GF-D8 (cell line): ENCODE data around the gene PILRB.
"Not testable (repeated sequence)": the region's sequence is repeated elsewhere in the genome, so short reads cannot be mapped to it uniquely, and the experiment has no call there.

Experiments used
- DNase-seq: peaks from one replicate; lab custom pipeline; 2025; lab: John Stamatoyannopoulos, UW

PILRB gene

DNA sequence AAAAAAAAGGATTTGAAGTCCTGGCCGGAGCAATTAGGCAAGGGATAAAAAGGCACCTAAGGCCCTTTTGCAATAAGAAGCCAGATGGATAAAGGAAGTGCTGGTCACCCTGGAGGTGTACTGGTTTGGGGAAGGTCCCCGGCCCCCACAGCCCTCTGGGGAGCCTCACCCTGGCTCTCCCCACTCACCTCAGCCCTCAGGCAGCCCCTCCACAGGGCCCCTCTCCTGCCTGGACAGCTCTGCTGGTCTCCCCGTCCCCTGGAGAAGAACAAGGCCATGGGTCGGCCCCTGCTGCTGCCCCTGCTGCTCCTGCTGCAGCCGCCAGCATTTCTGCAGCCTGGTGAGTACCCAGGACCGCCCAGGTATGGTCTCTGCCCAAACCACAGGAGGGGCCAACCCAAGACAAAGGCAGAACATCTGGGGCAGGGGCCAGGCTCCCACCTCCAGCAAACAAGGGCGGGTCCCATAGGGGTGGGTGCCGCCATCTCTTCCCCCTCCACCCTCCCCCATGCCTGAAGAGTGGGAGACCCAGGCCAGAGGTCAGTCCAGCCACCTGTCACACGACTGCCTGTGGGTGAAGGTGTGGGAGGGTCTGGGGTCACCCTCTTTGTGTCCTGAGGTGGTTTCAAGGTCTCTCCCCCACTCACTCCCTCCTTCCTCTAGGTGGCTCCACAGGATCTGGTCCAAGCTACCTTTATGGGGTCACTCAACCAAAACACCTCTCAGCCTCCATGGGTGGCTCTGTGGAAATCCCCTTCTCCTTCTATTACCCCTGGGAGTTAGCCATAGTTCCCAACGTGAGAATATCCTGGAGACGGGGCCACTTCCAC, at the start of gene PILRB:
Gene PILRB (plus strand): TSS at position 91 of the 830 bp plus-strand sequence. CDS start 186 bp downstream, at position 277.
- DNase-seq = no peak

DNA sequence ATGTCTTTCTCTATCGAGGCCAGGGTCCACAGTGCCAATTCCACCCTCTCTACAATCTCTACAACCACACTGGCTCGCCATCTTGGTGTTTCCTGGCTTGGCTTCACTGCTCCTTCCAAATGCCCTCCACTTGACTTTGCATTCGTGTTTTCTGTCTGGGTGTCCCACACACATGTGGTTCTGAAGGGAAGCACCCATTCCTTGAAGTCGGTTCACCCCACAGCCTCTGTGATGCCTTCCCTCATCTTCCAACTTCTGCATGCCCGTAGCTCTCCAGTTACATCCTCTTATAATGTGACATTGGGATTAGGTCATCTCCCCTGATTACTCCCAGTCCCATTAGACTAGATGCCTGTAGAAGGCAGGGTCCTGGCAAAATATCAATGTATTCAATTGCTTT, 39.6 kb upstream of the PILRB start:
- not testable (repeated sequence) for DNase-seq

DNA sequence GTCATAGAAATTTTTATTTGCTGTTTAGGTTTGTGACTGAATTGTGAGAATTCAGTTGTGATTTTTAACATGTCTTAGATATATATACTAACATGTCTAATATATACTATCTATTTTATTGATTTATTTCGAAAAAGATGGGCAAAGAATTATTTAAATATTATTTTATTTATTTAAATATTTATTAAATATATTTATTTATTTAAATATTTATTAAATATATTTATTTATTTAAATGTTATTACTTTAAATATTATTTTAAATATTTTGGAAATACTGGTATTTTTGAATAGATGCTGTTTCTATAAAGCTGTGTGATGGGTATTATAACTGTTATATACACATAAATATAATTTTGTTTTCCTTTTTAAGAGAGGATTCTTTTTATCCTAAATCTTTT, 36.3 kb upstream of the PILRB start:
- not testable (repeated sequence) for DNase-seq

DNA sequence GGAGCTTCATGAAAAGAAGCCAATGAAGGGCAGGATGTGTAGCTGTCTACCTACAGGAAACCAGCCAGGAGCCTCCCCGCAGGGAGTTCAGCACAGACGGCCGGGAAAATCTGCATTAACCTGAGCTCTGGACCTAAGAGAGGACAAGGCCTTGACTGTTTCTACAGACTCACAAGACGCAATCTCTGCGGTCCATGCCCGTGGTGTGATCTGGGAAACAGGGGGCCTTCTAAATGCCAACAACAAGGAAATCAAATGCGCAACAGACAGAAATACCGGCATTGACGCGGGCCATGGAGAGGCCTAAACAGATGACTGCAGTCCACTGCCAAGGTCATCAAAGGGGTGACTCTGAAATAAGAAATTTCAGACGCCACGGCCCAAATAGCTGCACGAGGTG, 33.7 kb upstream of the PILRB start:
- not testable (repeated sequence) for DNase-seq

DNA sequence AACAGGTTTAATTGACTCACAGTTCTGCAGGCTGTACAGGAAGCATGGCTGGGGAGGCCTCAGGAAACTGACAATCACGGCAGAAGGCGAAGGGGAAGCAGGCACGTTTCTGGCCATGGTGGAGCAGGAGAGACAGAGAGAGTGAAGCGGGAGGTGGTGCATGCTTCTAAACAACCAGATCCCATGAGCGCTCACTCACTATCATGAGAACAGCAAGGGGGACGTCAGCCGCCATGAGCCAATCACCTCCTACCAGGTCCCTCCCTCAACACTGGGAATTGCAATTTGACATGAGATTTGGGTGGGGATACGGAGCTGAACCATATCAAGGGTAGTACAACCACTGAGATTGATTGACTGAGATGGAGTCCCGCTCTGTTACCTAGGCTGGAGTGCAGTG, 32.2 kb upstream of the PILRB start:
- DNase-seq = not testable (repeated sequence)

DNA sequence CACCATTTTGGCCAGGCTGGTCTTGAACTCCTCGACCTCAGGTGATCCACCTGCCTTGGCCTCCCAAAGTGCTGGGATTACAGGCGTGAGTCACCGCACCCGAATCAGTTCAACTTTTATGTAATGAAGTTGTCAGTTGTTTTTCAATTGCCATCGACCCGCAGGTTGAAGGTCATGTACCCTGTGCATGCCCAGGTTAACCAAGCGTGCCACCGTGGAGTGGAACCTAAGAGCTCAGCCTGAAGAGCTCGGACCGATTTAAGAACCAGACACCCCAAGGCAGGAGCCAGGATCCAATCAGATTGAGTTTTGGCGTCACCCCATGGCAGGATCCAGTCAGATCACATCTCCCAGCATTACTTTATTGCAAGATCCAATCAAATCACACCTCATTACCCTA, 31.0 kb upstream of the PILRB start:
- not testable (repeated sequence) for DNase-seq

DNA sequence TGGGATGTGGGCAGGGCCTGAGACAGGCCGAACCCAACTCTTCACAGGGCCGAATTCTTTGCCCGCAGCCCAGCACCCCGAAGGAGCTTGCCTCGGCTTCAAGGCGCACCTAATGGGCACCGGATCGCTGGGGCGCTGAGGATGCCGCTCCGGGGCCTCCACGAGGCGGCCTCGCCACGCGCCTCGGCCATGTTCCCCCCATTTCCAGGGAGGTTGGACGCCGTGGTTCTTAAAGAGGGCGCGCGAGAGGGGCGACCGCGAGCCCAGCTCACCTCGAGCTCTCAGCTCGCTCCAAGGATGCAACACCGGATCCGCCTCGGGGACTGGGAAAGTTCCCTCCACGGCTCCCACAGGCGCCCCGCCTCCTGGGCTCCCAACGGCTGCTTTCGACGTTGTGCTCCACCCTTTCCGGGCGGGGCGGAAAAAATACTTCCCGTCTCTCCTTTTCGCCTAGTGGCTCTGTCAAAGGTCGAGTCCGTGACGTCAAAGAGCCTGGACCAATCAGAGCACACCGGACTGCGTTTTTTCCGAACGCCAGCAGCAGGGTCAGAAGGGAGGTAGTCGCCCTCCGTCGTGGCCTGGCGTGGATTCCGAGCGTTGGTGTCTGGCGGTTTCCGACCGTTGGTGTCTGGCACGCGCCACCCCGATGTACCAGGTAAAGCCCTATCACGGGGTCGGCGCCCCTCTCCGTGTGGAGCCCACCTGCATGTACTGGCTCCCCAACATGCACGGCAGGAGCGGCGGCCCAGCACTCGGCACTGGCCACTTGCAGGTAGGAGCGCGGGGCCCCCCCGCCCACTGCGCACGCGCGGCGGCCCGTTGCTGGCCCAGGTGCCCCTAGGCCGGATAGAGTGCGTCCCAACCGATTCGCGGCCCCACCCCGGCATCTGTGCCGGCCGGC, 22.1 kb upstream of the PILRB start:
- DNase-seq = peak; percentile 88

DNA sequence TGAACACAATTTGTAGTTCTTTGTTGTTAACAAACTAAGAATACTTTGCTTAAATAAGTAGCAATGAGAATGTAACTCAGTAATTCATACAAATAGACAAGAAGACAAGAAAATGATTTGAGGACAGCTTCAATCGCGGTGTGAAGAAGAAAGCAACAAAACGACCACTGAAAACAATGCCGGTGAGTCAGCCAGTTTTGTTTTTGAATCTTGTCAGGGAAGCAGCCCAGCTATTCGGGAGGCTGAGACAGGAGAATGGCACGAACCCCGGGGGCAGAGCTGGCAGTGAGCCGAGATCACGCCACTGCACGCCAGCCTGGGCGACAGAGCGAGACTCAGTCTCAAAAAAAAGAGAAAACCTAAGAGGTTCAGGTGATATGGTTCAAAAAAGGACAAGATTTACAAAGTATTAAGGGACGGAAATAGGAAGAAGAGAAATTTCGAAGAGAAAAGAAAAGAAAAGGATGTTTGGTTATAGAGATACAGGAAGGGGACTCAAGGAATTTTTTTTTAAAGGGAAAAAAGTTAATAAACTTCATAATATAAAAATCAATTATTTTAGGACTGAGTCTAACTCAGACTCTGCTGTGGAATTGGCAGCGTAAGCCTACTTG, 19.7 kb upstream of the PILRB start:
- not testable (repeated sequence) for DNase-seq

DNA sequence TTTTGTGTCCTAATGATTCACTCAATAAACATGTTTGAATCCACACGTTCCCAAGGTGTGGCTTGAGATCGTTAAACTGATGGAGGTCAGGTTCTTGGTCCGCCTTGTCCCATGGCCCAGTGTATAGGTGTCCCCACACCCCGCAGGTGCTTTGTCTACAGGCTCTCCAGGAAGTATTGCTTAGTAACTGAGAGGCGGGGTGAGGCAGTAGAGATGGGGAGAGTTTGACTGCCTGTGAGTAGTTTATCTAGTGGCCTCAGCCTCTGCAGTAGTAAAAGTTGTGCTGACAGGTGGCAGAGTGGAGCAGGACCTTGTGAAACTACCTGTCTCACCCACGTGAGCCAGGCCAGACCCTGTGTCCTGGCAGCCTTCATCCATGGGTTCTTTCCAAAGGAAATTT, 16.6 kb upstream of the PILRB start:
- DNase-seq = not testable (repeated sequence)

DNA sequence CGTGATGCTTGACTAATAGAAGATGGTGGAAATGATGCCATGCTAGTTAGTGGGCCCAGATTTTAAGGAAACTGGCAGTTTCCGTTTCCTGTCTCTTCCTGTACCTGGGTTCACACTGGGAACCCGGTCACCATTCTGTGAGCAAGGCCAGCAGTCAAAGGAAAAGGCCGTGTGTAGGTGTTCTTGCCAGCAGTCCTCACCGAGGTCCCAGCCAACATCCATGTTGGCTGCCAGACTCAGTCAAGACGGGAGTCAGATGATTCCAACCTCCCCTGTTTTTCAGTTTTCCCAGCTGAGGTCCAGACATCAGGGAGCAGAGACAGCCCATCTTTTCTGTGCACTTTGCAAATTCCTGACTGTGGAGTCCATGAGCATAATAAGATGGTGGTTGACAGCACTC, 15.2 kb upstream of the PILRB start:
- no peak for DNase-seq

DNA sequence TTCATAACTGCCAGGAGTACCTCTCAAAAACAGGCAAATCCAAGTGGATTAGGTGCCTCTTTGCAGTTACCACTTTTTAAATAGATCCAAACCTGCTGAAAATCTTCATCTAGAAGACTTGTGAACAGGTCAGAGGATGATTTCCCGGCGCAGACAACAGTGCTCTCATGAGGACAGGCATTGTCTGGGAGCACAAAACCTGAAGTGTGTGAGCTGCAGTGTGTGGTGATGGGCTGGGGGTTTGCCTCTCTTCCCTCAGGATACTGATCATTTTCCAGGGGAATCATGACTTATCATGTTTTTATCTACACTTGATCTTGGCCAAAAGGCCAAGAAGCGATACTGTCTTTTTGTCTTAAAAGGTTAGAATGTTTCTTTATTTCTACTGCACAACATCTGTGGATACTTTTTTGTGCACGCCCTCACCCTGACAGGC, 13.8 kb upstream of the PILRB start:
- DNase-seq = not testable (repeated sequence)

DNA sequence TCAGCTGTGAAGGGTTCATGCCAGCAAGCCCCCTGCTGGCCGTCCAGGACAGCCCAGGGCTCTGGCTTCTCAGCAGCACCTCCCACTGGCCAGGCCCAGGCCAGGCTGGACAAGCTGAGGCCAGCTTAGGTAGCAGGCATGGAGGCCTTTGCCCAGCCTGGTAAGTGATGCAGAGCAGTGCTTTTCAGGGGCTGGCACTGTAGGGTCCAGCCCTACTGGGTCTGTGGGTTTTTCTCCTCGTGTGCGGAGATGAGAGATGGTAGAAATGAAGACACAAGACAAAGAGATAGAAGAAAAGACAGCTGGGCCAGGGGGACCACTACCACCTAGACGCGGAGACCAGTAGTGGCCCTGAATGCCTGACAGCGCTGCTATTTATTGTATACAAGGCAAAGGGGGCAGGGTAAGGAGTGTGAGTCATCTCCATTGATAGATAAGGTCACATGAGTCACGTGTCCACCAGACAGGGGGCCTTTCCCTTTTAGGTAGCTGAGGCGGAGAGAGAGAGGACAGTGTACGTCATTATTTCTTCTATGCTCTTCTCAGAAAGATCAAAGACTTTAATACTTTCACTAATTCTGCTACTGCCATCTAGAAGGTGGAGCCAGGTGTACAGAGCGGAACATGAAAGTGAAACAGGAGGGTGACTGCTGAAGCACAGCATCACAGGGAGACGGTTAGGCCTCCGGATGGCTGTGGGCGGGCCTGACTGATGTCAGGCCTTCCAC, 13.2 kb upstream of the PILRB start:
- not testable (repeated sequence) for DNase-seq

DNA sequence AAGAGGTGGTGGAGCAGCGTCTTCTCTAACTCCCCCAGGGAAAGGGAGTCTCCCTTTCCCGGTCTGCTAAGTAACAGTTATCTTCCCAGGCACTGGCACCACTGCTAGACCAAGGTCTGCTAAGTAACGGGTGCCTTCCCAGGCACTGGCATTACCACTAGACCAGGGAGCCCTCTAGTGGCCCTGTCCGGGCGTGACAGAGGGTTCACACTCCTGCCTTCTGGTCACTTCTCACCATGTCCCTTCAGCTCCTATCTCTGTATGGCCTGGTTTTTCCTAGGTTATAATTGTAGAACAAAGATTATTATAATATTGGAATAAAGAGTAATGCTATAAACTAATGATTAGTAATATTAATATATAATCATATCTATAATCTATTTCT, 12.6 kb upstream of the PILRB start:
- not testable (repeated sequence) for DNase-seq

DNA sequence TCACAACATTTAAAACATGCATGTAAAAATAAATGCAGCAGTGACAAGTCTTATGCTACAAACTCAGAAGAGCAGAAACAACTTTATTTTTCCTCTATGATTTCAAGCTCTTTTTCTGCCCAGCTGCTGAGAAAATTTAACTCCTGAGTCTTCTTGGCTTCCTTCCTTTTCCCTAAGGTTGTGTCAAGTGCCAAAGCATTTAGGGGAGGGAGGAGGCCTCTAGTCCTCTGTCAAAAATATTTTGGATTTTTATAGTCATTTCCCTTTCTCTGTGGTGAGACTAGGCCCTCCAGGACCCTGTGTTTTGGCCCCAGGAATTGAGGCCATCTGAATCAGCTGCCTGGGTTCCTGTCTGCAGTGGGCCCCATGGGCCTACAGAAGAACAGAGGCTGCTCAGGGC, 11.0 kb upstream of the PILRB start:
- DNase-seq = no peak

DNA sequence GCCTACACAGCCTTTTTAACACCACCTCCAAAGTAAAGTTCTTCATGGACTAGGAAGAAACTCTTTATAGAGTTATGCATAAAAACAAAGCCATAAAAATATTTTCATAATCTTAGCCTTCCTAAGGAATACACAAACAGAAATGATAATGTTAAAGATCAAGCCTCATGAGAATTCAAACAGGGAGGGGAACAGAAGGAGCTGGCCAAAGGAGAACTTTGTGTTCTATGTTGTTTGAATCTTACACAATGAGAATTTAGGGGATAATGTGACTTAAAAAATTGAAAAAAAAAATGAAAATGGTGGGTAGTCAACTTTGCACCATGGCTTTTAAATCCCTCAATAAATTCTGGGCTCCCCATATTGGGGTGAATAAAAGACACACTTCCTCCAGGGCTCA, 9.1 kb upstream of the PILRB start:
- no peak for DNase-seq

DNA sequence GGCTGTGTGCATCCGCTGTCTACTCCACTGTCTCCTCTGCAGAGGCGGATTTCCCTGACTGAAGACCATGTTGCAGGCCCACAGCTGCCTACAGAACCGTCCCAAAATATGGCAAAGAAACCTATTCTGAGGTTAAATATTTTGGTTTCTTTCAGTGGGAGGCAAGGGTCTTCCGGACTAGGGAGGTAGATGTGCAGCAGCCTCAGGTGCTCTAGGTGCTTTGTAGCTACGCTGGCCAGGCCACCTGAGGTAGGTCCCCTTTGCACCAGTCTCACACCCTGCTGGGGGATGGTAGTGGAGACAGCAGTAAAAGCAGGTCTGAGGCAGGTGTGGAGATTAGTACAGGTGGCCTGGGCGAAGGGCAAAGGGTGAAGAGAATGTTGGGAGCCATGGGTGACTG, 8.2 kb upstream of the PILRB start:
- no peak for DNase-seq

DNA sequence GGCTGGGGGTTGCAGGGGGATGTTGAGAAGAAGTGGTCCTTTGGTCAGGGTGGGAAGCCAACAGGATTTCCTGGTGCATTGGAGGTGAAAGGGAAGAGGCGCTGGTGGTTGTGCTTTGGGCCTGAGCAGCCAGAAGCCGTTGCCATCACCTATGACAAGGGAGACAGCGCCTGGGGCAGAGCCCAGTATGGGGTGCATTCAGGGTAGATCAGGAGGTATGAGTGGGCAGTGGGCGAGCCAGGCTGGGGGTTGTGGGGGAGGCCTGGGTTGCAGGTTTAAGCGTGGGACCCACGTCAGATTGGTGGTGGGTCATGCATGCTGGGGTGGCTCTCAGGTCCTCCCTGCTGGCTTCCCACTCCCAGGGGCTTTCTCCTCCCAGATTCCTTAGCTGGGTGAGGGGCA, 6.3 kb upstream of the PILRB start:
- DNase-seq = no peak

DNA sequence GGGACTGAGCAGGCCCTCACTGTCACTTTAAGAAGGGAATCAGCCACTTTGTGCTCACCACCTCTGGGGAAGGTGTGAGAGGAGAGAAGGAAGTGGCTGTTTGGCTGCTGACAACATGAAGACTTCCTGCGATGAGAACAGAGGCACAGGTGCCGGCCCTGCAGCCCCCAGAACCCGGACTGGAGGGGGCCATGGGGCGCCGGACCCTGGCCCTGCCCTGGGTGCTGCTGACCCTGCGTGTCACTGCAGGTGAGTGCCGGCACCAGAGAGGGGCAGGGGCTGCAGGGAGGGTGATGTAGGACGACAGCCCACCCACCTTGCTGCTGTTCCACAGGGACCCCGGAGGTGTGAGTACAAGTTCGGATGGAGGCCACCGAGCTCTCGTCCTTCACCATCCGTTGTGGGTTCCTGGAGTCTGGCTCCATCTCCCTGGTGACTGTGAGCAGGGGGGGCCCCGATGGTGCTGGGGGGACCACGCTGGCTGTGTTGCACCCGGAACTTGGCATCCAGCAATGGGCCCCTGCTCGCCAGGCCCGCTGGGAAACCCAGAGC, 5.6 kb upstream of the PILRB start:
- not testable (repeated sequence) for DNase-seq

DNA sequence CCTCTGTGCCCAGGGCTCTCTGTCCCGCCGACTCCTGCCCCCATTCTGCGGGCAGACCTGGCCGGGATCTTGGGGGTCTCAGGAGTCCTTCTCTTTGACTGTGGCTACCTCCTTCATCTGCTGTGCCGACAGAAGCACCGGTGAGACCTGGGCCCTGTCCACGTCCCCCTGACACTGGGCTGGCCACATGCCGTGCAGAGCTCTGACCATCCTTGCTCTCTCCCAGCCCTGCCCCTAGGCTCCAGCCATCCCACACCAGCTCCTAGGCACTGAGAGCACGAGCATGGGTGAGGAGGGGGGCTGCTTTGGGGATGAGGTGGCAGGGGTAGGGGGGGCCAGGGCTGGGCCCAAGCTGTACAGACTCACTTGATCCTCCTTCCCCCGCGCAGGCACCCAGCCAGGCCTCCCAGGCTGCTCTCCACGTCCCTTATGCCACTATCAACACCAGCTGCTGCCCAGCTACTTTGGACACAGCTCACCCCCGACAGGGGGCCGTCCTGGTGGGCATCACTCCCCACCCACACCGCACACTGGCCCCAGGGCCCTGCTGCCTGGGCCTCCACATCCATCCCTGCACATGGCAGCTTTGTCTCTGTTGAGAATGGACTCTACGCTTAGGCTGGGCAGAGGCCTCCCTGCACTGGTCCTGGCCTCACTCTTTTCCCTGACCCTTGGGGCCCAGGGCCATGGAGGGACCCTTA, 4.8 kb upstream of the PILRB start:
- no peak for DNase-seq

DNA sequence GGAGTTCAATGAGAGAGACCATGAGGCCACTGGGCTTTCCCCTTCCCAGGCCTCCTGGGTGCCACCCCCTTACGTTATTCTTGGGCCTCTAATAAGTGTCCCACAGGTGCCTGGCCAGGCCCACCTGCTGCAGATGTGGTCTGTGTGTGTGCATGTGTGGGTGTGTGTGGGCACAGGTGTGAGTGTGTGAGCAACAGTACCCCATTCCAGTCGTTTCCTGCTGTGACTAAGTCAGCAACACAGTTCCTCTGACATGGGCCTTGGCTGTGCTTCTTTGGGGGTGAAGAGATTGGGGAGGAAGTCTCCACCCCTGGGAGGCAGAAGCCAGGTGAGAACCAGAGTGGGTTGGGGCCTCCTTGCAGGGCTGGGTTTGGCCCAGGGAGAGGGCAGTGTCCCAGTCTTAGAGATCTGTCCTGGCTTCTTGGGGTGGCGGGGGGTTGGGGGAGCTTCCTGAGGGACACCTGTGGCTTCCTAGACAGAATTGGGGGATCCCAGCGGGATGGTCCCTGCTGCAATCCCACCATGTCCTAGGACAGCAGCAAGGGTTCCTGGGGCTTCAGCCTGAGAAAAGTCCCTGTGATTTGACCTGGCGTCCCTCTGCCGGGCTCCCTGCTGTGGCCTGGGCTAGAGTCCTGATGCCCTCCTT, 4.1 kb upstream of the PILRB start:
- no peak for DNase-seq
